Right ventricle myocardium inferior (tissue), 1 donor: ENCODE data around the gene KCTD5. TPM values are rescaled to one million over a fixed set of nuclear protein-coding genes. Genes with fewer than 3 reads are reported as not detected.

ENCODE experiments used
- ATAC-seq: fragments of 200-7000 bp; cut with Tn5 transposase; one replicate; pipeline ENCODE4 v1.9.1; 2020; ENCODE audit warnings: mild to moderate bottlenecking, moderate library complexity
- DNase-seq: peaks from one replicate; pipeline ENCODE4 v3.0.0; 2021; ENCODE audit errors: missing footprints
- intact Hi-C: fragments of 100-400 bp; cut with DNase I; formaldehyde crosslinking; loops from one replicate; pipeline ENCODE4 v1.11.0; 2022
- total RNA-seq: library from RNA; stranded (reverse); fragmentation: NEBNext Ultra II Directional; extraction: Animal tissue kit (Norgen Biotek cat#: 25700); gene quantifications from one replicate; pipeline ENCODE4 v1.2.1, GENCODE V29; 2021
- donor health status: DM: no; HTN: yes; CAD: no; lungs with severe emphysema.

Gene KCTD5
- total RNA-seq, 1 donor from 2014 or later: 10.5 TPM

- ATAC-seq: no peak
- DNase-seq: no peak
- intact Hi-C loops: no loop called here
These were observed 57.5 kb downstream of the KCTD5 start for GRCh38 chr16:2739625-2740430.

- intact Hi-C loops: no loop called here
- ATAC-seq (no peak), DNase-seq (no peak)
These were observed 58.2 kb downstream of the KCTD5 start for GRCh38 chr16:2740476-2740875.

DNA sequence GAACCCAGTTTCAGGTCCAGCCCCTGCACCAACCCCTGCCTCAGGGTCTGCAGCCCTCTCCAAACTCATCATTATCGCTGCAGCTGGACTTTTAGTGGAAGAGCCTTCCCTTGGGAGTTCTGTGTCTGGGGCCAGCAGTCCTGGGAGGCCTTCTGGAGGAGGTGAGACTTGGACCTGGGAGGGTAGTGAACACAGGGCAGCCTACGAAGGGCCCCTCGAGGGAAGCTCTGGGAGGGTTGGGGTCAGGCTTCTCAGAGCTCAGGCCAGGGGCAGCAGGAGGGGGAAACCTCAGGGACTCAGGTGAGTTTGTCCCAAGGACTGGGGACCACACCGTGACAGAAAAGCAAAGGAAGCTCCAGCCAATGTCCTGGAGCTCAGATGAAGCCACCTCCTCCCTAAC, 58.8 kb downstream of the KCTD5 start:
- intact Hi-C loops: no loop called here
- ATAC-seq (no peak), DNase-seq (no peak)

- ATAC-seq: no peak
- DNase-seq: no peak
- intact Hi-C loops: no loop called here
These were observed 60.1 kb downstream of the KCTD5 start for GRCh38 chr16:2742323-2743006.

- intact Hi-C loops: no loop called here
- ATAC-seq (no peak), DNase-seq (no peak)
These were observed 60.9 kb downstream of the KCTD5 start for GRCh38 chr16:2743007-2743810.

- no peak for ATAC-seq
- no peak for DNase-seq
- intact Hi-C loops: no loop called here
These were observed 62.4 kb downstream of the KCTD5 start for GRCh38 chr16:2744711-2745110.

GRCh38 chr16:2745116-2745890, 63.0 kb downstream of the KCTD5 start:
- intact Hi-C loops: no loop called here
- ATAC-seq (no peak), DNase-seq (no peak)

- no peak for ATAC-seq
- no peak for DNase-seq
- intact Hi-C loops: no loop called here
These were observed 63.6 kb downstream of the KCTD5 start for GRCh38 chr16:2745961-2746360.

- no peak for ATAC-seq
- intact Hi-C loops: no loop called here
- DNase-seq: no peak
These were observed 66.6 kb downstream of the KCTD5 start for GRCh38 chr16:2748757-2749455.

GRCh38 chr16:2749476-2749875, 67.2 kb downstream of the KCTD5 start:
- intact Hi-C loops: no loop called here
- DNase-seq (no peak), ATAC-seq (no peak)

DNA sequence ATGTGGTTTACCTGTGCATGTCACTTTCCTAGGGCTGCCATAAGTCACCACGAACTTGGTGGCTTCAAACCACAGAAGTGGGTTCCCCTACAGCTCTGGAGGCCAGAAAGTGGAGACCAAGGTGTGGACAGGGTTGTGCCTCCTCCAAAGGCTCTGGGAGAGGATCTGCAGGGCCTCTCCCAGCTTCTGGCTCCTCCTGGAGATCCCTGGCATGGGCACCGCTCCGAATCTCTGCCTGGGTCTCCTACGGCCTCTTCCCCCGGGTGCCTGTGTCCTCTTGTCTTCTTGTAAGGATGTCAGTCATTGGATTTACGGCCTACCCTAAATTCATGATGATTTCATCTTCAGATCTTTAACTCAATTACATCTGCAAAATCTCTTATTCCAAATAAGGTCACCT, 67.6 kb downstream of the KCTD5 start:
- DNase-seq (no peak), ATAC-seq (no peak)
- intact Hi-C loops: no loop called here

- intact Hi-C loops: loop anchor here (1.0 to 2.0 kb wide), 2 partner anchors 26 to 117 kb away; partner anchors contain the start of gene ELOB
- DNase-seq (peak; percentile 79), ATAC-seq (no peak)
These were observed 69.3 kb downstream of the KCTD5 start for GRCh38 chr16:2751577-2752034.

GRCh38 chr16:2752035-2752849, 69.9 kb downstream of the KCTD5 start, which contains the start of gene SRRM2:
SRRM2 (plus strand) TSS chr16:2752638; CDS start chr16:2756365, 3,727 bp downstream.
- intact Hi-C loops: loop anchor here (1.0 to 2.0 kb wide), 2 partner anchors 25 to 117 kb away; partner anchors contain the start of gene ELOB
- ATAC-seq (peak; percentile 96), DNase-seq (peak; percentile 98)

- DNase-seq (no peak), ATAC-seq (peak; percentile 85)
- intact Hi-C loops: loop anchor here (1.0 to 2.0 kb wide), 2 partner anchors 24 to 116 kb away; partner anchors contain the start of gene ELOB
These were observed 70.8 kb downstream of the KCTD5 start for GRCh38 chr16:2752850-2753732.

GRCh38 chr16:2753733-2754020, 71.4 kb downstream of the KCTD5 start:
- DNase-seq (no peak), ATAC-seq (no peak)
- intact Hi-C loops: loop anchor here (2.0 kb wide), 1 partner anchor 115 kb away; no protein-coding TSS in a partner anchor

DNA sequence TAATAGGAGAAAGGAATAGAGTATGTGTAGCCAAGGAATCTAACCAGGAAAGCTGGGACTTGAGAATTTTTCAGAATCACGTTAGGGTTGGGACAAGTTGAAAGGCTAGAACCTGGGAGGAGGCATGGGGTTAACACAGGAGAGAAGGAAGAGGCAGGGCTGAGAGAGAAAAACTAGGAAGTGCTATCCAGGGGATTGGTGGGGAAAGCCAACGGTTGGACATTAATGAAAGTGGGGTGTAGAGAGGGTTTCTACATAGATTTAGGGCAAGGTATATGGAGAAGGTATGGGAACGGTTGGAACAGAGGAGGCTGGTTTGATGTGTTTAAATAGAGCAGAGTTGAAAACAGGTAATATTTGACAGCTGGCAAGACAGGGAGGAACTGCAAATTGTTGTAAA, 72.8 kb downstream of the KCTD5 start:
- intact Hi-C loops: no loop called here
- DNase-seq: no peak
- ATAC-seq: no peak
